ENCODE data around the gene NLRP1. TPM values are rescaled to one million over a fixed set of nuclear protein-coding genes. Genes with fewer than 3 reads are reported as not detected.

Gene NLRP1
- total and polyA plus RNA-seq, 7 donors = 2.7 to 5.7 (median 3.4) TPM

DNA sequence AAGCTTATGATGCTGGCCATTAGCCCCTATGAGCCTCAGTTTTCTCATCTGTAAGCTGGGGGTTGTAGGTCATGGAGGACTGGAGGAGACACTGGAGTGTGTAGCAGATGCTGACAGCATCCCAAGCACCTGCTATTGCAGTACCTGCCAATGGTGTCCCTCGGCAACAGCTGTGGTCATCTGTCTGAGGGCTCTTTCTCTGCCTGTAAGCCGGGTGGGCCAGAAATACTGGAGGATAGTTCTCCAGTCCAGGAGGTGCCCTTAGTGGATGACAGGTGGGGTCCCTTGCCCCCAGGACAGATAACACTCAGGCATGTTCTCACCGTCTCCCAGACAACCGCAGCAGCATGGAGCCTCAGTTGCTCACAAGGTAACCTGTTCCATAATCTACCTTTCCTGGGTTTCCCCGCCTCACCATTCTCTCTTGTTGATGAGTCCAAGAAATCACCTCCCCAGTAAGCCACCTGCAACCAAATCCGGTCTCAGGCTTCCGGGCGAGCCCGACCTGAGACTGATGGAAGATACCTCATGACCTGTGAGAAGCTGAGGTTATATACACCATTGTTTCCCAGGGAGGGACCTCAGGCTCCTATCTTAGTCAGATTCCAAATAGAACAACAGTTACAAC is 23.8 kb downstream of the NLRP1 start:
- WGBS, 3 donors = 81 to 87% (median 86%) methylated on average over 9 of the region's 9 CpGs
- TF ChIP-seq, protein P1, sequence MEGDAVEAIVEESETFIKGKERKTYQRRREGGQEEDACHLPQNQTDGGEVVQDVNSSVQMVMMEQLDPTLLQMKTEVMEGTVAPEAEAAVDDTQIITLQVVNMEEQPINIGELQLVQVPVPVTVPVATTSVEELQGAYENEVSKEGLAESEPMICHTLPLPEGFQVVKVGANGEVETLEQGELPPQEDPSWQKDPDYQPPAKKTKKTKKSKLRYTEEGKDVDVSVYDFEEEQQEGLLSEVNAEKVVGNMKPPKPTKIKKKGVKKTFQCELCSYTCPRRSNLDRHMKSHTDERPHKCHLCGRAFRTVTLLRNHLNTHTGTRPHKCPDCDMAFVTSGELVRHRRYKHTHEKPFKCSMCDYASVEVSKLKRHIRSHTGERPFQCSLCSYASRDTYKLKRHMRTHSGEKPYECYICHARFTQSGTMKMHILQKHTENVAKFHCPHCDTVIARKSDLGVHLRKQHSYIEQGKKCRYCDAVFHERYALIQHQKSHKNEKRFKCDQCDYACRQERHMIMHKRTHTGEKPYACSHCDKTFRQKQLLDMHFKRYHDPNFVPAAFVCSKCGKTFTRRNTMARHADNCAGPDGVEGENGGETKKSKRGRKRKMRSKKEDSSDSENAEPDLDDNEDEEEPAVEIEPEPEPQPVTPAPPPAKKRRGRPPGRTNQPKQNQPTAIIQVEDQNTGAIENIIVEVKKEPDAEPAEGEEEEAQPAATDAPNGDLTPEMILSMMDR (IDR thresholded peaks at IDR 0.05) = no peak
- Histone ChIP-seq H3K4me1 (no peaks in the 10 kb centered on the region), H3K36me3 (ENCODE audit: insufficient read depth in 1 of 2, low read depth in 1 of 2) (peaks cover 0 to 7% of the 10 kb centered on the region in 2 donors), H3K9me3 (no peaks in the 10 kb centered on the region), H3K27me3 (ENCODE audit: insufficient read depth in 3 of 3, low read length in 2 of 3) (no peaks in the 10 kb centered on the region), H3K27ac (no peak overlapping the region), H3K4me3 (no peak overlapping the region)
- DNase-seq (no peak), ATAC-seq (no peak)
- intact Hi-C loops (cut with DNase I) = no loop called here

DNA sequence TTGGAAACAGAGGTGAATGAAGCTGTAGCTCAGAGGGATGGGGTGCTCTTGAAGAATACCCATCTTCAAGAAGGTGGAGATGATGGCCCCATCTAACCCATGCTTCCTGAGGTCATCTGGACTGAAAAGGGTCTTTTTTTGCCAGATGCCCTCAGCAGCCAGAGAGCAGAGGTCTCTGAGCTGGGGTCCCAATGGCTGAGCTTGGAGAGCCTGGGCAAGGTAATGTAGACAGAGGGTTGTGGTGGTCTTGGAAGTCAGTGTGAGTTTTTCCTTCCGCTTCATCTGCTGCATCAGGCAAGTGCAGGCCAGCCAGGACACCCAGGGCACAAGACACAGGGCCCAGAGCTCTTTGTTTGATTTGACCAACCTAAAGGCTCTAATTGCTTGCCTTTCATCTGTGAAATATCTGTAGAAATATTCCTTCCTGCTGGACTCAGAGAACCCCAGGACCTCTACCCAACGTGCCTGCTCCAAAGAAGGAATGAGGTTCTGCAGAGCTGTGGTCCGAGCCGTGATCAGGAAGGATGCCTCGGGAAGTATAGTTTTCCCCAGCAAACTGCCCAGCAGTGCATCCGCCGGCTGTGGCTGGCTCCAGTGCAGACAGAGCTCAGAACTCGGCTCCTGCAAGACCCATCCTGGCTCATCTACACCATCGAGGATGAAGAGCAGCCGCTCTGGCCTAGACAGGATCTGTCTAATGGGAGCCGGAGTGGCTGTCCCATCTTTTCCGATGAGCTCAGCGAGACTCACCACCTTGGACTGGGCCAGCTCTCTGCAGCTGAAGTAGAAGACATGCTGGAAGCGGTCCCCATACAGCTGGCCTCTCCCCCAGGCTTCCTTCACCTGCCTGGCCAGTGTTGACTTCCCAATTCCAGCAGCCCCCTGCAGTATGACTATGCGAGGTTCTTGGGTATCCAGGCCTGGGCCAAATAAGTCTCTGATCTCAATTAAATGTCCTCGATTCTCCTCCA is 25.2 kb downstream of the NLRP1 start:
- Histone ChIP-seq H3K27ac (no peak overlapping the region), H3K9me3 (no peaks in the 10 kb centered on the region), H3K4me3 (no peak overlapping the region), H3K4me1 (no peaks in the 10 kb centered on the region), H3K27me3 (ENCODE audit: insufficient read depth in 3 of 3, low read length in 2 of 3) (no peaks in the 10 kb centered on the region), H3K36me3 (ENCODE audit: insufficient read depth in 1 of 2, low read depth in 1 of 2) (peaks cover 0 to 7% of the 10 kb centered on the region in 2 donors)
- ATAC-seq (no peak), DNase-seq (no peak)
- TF ChIP-seq, protein P1 (IDR thresholded peaks at IDR 0.05) = no peak
- WGBS, 3 donors = 93 to 95% (median 94%) methylated on average over 16 of the region's 16 CpGs
- intact Hi-C loops (cut with DNase I) = no loop called here

DNA sequence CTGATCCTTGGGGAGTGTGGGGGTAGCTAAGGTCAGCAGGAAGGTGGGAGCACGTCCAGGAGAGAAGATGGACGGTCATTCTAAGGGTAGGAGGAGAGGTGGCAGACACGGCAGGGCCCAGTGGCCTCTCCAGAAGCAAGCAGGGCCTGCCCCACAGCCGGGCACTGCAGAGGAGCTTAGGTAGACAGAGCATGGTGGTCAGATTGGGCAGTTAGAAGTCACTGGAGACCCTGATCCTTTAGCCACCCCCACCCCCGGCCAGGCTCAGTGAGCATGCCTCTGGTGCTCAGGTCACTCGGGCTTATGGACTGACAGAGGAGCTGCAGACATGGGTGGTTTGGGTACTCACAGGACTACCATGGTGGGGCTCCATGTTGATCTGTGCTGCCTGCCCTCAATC is 26.3 kb downstream of the NLRP1 start:
- WGBS, 3 donors = 79 to 88% (median 80%) methylated on average over 5 to 6 of the region's 6 CpGs
- Histone ChIP-seq H3K27ac (no peak overlapping the region), H3K36me3 (ENCODE audit: insufficient read depth in 1 of 2, low read depth in 1 of 2) (peaks cover 0 to 7% of the 10 kb centered on the region in 2 donors), H3K9me3 (no peaks in the 10 kb centered on the region), H3K4me1 (no peaks in the 10 kb centered on the region), H3K27me3 (ENCODE audit: insufficient read depth in 3 of 3, low read length in 2 of 3) (no peaks in the 10 kb centered on the region), H3K4me3 (no peak overlapping the region)
- intact Hi-C loops (cut with DNase I) = no loop called here
- DNase-seq (no peak), ATAC-seq (no peak)
- TF ChIP-seq, protein P1 (IDR thresholded peaks at IDR 0.05) = no peak

DNA sequence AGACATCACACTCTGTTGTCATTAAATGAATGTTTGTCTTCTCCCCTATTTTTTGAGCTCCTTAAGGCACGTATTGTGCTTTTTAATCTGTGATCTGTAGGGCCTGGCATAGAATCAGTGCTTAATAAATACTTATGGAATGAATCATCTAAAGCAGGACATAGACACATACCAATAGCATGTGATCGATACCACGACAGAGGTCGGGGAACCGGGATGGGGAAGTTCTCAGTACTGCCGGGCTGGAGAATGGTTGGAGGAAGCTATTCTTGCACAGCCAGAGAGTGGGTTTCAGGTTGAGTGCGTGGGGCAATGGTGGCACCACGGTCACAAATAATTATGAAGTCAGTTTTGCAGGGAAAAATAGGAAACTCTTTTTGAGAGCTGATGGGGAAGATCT is 26.8 kb downstream of the NLRP1 start:
- Histone ChIP-seq H3K4me3 (no peak overlapping the region), H3K36me3 (ENCODE audit: insufficient read depth in 1 of 2, low read depth in 1 of 2) (peaks cover 0 to 7% of the 10 kb centered on the region in 2 donors), H3K27me3 (ENCODE audit: insufficient read depth in 3 of 3, low read length in 2 of 3) (no peaks in the 10 kb centered on the region), H3K4me1 (no peaks in the 10 kb centered on the region), H3K9me3 (no peaks in the 10 kb centered on the region), H3K27ac (no peak overlapping the region)
- ATAC-seq (no peak), DNase-seq (no peak)
- 72 to 78% (median 75%) methylated on average over 8 of the region's 8 CpGs for WGBS, 3 donors
- TF ChIP-seq, protein P1 (IDR thresholded peaks at IDR 0.05) = no peak
- intact Hi-C loops (cut with DNase I) = no loop called here

All from psoas muscle (tissue), 8 donors.